IPS DF 4.7 (cell line): ENCODE data around the gene CHRNB1.
"Not testable (repeated sequence)": the region's sequence is repeated elsewhere in the genome, so short reads cannot be mapped to it uniquely, and the experiment has no call there.

ENCODE experiments used
- DNase-seq: peaks from one replicate; pipeline ENCODE4 v3.0.0-alpha.2; 2013; ENCODE audit warnings: low spot score; ENCODE audit errors: extremely low read depth

Gene CHRNB1

DNA sequence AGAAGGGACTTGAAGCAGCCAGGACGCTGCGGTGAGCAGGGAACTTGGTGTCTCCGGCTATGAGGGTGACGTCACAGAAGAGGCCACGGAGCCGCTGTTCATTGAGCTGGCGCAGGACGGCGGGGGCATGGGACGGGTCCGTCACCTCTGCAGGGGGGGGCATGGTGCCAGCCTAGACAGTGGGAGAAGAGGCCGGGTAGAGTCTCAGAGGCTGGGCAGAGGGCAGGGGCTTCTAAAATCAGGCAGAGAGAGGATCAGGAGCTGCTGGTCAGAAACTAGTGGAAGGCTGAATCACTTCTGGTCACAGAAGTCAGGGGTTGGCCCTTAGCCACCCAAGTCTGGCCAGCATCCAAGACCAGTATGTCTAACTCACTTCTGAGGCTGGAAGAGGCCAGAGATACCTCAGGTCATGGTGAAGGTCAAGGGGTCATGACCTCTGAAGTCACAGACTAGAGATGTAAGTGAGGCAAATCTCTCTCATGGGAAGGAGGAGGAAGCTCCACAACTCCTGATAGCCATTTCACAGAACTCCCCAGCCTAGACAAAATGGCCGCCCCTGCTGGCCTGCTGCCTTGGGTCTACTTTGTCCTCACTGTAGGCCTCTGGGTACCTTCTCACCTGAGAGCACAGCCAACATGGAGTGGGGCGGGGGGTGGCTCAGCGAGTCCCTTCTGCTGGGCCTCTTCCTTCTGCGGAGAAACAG lies 21.9 kb downstream of the CHRNB1 start:
- DNase-seq: no peak

DNA sequence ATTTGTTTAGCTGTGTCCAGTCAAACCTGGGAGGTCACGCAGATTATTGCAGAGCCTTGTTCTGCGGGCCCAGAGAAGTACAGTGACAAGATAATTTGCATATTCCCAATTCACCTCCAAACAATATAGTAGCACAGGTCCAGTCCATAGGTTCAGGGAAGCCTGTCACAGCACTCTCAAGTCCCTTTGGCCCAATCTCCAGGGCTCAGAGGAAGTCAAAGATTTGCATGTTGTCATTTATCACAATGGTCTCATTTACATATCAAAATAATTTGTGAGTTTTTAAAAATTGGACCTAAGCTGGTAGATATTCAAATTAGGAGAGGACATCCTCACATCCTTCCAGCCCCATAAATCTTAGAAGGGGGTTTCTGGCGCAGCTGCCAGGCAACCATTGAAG lies 22.6 kb downstream of the CHRNB1 start:
- no peak for DNase-seq

DNA sequence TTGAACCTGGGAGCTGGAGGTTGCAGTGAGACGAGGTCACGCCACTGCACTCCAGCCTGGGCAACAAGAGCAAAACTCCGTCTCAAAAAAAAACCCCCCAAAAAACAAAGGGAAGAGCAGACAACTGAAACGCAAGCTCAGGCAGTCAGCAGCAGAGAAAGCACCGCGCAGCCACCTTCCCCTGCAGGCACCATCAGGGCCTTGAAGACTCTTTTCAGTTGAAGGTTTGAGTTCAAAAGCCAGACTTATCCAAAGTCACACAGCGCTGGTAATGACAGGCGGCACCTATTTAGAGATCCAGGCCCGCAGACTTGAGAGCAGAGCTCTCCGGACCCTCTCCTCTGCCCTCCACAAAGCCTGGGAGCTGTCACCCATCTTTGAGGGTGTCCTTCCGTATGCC lies 23.4 kb downstream of the CHRNB1 start:
- DNase-seq: no peak

DNA sequence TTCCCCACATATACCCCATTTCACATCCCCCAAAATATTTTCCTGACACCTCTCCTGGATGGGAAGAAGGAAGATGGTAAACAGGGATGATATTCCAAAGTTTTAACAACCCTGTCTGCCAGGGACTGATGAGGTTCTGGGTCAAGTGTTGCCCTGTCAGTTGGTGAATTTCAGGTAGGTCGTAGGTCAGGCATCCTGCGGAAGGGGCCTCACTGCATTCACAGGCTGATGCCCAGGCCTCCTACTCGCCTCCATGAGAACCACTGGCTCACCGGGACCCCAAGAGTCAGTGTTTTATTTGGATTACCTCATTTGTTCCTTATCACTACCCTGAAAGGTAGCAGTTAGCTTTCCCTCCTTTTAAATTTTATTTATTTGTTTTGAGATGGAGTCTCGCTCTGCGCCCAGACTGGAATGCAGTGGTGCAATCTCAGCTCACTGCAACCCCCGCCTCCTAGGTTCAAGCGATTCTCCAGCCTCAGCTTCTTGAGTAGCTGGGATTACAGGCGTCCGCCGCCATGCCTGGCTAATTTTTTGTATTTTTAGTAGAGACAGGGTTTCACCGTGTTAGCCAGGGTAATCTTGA lies 24.0 kb downstream of the CHRNB1 start:
- DNase-seq: no peak

DNA sequence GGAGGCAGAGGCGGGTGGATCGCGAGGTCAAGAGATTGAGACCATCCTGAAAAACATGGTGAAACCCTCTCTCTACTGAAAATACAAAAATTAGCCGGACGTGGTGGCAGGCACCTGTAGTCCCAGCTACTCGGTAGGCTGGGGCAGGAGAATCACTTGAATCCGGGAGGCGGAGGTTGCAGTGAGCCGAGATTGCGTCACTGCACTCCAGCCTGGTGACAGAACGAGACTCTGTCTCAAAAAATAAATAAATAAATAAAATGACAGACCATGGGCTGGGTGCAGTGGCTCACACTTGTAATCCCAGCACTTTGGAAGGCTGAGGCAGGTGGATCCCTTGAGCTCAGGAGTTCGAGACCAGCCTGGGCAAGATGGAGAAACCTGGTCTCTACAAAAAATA lies 25.0 kb downstream of the CHRNB1 start:
- not testable (repeated sequence) for DNase-seq

DNA sequence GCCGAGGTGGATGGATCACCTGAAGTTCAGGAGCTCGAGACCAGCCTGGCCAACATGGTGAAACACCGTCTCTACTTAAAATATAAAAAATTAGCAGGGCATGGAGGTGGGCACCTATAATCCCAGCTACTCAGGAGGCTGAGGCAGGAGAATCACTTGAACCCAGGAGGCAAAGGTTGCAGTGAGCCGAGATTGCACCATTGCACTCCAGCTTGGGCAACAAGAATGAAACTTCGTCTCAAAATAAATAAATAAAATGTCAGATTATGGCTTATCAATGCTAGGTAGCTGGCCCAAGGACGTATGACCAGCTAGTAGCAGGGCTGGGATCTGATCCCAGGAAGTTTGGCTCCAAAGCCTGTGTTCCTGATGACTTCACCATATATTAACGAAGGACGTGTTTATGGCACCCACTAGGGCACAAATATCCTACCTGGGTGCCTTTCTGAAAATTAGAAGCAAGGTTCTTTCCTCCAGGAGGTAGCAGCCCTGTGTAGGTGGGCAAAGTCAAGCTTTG lies 25.7 kb downstream of the CHRNB1 start:
- not testable (repeated sequence) for DNase-seq

DNA sequence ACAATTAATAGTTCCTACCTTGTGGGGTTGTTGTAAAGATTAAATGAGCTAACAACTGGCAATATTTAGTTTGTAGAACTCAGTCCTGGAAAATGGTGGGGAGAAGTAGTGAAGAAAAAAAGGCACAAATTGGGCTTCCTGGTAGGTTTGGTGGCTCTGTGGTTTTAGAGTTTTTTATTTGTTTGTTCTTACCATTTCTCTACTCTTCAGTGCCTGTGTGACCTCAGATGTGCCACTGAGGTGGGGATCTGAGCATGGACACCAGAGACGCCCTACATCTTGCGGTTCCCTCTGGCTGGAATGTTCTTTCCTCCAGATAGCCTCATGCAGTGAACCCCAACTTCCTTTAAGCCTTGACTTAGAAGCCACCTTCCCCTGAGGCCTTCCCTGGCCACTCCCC lies 26.9 kb downstream of the CHRNB1 start:
- DNase-seq: no peak

DNA sequence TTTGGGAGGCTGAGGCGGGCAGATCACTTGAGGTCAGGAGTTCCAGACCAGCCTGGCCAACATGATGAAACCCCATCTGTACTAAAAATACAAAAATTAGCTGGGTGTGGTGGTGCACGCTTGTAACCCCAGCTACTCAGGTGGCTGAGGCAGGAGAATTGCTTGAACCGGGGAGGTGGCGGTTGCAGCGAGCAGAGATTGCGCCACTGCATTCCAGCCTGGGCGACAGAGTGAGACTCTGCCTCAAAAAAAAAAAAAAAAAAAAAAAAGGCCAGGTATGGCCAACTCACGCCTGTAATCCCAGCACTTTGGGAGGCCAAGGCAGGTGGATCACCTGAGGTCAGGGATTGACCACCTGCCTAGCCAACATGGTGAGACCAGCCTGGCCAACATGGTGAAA lies 29.9 kb downstream of the CHRNB1 start:
- DNase-seq: not testable (repeated sequence)

DNA sequence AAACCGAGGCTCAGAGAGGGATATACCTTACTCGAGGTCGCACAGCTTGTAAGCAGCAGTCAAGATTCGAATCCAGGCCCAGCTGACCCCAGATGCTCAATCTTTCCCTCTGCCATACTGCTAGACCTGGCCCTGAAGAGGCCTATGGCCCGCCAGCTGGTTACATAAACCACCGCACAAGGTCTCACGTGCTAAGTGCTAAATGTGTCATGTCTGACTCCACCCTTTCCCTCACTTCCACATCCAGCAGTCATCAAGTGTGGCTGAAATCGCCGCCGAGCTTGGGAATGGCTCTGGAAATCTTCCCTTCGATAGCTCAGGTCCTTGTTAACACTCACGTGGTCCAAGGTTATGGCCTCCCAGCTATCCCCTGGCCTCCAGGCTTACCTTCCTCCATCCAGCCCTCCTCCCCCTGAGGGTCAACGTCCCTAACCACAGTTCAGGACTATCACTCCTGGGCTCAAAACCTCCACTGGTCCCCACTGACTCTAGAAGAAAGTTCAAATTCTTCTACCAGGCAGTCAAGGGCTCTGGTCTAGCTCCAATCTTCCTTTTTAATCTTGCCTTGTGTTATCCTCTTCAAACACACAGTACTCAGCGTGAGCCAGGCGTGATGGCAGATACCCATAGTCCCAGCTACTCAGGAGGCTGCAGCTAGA lies 31.0 kb downstream of the CHRNB1 start:
- DNase-seq: no peak

DNA sequence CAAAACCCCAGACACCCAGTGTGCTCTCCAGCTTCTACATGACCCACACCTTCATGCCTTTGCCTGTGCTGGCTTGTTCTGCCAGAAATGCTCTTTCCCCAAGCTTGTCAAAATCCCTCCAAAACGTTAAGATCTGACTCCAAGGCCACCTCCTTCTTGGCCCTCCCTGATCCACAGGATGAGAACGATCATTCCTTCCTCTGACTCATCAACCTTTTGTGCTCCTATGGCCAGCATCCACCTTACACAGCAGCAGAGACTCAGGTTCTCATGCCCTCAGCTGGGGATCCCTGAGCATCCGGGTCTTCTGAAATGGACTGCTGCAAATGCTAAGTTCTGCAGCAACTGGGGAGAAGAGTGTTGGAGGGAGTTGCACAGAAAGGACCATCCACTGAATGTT lies 31.6 kb downstream of the CHRNB1 start:
- DNase-seq: no peak

DNA sequence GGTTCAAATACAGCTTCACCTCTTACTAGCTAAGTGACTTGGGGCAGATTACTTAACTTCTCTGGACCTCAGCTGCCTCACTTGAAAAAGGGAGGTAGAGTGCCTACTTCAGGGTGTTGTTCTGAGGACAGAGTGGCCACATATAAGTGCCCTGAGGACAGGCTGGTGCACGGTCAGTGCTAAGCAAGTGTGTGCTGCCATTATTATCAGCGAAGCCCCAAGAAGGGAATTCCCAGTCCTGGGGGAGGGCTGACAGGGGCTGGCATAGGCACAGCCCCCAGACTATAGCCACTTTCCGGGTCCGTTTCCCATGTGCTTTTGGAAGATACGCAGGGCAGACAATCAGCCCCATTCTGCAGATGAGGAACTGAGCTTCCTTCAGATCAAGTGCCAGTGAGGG lies 32.1 kb downstream of the CHRNB1 start:
- no peak for DNase-seq

DNA sequence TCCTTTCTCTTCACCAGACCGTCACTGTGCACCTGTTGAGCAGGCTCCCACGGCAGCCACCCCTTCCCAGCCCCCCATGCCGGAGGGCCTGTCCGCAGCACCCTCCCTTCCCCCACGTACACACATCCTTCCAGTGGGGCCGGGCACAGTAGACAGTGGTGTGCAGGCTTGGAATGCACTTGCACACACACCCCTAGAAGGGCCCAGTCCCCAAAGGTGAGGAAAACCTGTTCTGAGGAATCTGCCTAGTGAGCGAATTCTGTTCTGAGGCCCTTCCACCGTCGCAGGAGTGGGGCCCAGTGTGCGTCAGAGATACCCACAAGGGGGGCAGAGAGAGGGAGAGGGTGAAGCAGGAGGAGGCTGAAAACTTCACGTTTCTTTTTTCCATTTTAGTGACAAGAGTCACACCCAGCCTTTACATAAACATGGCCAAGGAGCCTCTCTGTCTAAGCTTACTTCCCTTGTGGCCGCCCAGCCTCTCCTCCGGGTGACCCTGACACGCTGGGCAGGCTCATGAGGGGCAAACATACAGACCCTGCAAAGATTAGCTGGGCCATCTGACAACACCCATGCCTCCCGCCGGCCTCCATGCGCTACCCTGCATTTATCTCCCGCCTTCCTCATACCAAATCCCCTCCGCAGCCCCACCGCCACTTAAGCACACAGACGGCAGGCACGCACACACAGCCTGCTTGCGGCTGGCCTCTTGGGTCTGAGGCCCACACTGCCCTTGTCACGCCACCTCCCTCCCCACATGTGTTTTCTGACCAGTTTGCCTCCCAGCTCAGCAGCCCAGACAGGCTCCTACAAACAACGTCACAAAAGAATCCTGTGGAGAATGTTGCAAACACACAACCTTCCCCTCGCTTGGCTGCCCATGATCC lies 32.8 kb downstream of the CHRNB1 start:
- no peak for DNase-seq

DNA sequence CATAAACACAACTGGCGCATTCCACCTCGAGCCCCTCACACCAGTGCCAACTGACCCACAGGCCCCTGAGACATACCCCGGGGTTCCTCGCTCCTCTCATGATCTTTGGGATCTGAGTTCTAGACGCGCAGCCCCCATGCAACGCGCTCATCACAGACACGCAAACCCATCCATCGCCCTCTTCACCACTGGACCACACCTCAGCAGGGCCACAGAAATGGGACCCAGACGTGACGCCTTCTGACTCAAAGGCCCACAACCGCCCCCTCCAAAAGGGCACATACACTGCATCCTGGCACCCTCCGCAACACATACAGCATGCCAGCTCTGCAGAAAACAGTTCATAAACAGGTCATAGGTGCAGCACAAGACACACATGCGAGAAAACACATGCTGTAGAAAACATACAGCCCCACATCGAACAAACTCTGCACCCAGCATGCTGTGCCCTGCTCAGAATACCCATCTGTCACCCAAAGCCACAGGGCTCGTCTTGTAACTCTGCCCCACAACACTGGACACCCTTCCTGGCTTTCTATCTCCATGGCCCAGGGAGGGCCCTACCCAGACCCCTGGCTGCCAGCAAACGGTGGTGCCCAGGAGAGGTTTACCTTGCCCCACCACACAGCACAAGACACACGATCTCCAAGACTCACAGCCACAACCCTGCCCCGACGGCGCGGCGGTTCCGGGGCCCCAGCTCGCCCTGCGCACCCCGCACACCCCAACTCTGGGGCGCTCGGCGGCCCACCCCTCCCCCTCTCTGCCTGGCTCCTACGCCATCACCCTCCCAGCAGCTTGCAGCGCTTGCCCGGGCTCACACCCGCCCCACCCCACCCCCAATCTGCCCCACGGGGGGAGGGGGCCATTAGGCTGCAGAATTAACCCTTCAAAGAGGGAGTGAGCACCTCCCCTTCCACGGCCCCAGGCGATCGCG lies 33.7 kb downstream of the CHRNB1 start:
- DNase-seq: no peak

DNA sequence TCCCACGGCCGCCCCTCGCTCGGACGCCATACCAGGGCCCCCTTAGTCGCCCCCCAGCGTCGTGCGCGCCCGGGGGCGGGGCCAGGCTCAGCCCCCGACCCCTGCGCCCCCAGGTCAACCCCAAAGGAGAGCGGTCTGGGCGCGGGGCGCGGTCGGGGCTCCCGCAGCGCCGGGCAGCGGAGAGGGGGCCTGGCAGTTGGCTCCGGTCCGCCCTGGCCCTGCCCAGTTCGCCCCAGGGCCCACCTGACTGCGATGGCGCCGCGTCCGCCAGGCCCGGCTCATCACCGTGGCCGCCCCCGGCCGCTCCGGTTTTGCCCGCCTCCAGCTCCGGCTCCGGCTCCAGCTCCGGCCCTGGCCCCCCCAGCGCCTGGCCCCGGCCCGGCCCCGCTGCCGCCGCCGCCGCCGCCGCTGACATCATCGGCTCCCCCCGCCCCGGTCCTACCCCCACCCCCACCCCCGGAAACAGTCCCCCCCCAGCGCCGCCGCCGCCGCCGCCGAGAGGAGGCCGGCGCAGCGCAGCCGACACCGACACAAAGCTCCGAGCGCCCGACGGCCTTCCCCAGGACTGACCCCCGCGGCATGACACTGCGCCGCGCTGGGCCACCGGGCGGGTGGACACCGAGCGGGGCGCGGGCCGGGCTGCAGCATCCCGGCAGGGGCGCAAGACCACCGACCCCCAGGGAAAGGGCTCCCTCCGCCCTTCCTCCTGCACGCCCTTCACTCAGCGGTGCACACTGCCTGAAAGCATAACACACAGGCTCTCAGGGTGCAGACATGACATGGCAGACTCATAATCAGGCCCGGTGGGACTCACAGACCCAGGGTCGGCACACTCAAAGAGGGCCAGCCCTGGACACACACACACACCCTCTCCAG lies 34.6 kb downstream of the CHRNB1 start, which contains the start of gene ZBTB4:
Gene ZBTB4 (minus strand): TSS at position 419 of the 876 bp plus-strand sequence. CDS start 12,830 bp downstream, outside the sequence.
- DNase-seq: no peak

DNA sequence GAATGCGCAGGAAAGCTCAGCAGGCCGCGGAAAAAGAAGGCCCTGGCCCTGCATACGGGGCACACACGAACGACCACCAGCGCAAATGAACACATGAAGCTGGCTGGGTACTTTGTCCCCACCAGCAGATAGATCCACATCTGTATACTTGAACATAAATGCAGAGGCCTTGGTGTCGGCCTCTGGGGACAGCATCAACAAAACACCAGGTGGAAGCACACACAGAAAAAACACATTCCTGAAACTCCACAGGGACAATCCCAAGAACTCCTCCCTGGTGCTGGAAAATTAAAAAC lies 35.2 kb downstream of the CHRNB1 start:
- no peak for DNase-seq

DNA sequence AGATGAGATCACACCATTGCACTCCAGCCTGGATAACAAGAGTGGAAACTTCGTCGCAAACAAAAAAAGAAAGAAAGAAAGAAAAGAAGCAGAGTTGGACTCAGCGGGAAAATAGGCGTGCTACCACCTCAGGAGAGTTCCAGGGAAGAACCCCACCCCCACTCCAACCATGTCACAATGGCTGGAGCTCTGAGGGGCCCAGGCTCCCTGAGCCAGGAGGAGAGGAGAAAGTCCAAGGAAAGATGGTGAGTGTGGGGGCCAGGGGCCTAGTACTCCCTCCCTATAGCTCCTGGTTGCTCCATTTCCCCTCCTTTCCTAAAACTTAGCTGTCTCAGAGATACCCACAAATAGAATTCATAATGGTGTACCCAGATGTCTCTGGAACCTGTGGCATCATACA lies 36.4 kb downstream of the CHRNB1 start, which contains the start of gene SLC35G6:
Gene SLC35G6 (plus strand): TSS at position 172 of the 400 bp plus-strand sequence. CDS start 71 bp downstream, at position 243.
- not testable (repeated sequence) for DNase-seq

DNA sequence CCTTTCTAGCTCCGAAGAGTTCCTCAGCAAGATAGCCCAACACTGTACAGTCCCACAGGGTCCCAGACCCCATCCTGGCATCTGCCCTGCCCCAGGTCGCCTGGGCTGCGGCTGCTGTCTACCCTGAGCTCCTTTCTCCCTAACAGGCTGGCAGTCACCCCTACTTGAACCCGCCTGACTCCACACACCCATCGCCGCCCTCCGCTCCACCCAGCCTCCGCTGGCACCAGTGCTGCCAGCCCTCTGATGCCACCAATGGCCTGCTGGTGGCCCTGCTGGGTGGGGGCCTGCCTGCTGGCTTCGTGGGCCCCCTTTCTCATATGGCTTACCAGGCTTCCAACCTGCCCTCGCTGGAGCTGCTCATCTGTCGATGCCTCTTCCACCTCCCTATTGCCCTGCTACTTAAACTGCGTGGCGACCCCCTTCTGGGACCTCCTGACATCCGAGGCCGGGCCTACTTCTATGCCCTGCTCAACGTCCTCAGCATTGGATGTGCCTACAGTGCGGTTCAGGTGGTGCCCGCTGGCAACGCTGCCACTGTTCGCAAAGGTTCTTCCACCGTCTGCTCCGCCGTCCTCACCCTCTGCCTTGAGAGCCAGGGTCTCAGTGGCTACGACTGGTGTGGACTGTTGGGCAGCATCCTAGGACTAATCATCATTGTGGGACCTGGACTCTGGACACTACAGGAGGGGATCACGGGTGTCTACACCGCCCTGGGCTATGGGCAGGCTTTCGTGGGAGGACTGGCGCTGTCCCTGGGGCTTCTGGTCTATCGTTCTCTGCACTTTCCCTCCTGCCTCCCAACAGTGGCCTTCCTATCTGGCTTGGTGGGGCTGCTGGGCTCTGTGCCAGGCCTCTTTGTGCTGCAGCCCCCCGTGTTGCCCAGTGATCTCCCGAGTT lies 37.2 kb downstream of the CHRNB1 start:
- DNase-seq: not testable (repeated sequence)

DNA sequence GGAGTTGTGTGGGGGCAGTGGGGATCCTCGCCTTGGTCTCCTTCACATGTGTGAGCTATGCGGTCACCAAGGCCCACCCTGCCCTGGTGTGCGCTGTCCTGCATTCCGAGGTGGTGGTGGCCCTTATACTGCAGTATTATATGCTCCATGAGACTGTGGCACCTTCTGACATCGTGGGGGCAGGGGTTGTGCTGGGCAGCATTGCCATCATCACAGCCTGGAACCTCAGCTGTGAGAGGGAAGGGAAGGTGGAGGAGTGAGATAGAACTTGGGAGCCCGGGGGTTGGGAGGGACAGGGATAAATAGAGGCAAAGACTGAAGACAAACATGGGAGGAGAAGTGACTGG lies 37.9 kb downstream of the CHRNB1 start:
- DNase-seq: not testable (repeated sequence)
